GM23338 (cell line): ENCODE data around the gene NR0B2. TPM values are rescaled to one million over a fixed set of nuclear protein-coding genes. Genes with fewer than 3 reads are reported as not detected.

Experiments
- polyA plus RNA-seq: library from polyadenylated mRNA; unstranded; fragments of >200 nt; fragmentation: Nextera tagmentation; extraction: Ambion mirVana; gene quantifications from 2 replicates; pipeline ENCODE4 v1.2.1, GENCODE V29; 2016
- total RNA-seq: library from RNA; depleted of rRNA; stranded (reverse); fragments of >200 nt; shearing (Covaris generic); gene quantifications from 2 replicates; pipeline ENCODE4 v1.2.3, GENCODE V29; 2014; rRNA removed

The NR0B2 gene
- total and polyA plus RNA-seq, 2 experiments from 2014 or later = 0.18 TPM; not detected in 1

Other genes with a start within 250 kb of the NR0B2 start
- gene ARID1A, start 218.0 kb downstream of the NR0B2 start, total RNA-seq = 82.1 and 104 TPM in 2 replicates
- gene ARID1A, start 218.0 kb downstream of the NR0B2 start, polyA plus RNA-seq = 50.0 and 62.6 TPM in 2 replicates
- gene PIGV, start 126.0 kb downstream of the NR0B2 start, total RNA-seq = 11.7 and 12.6 TPM in 2 replicates
- gene PIGV, start 126.0 kb downstream of the NR0B2 start, polyA plus RNA-seq = 3.8 and 4.5 TPM in 2 replicates
- 15.5 and 26.8 TPM in 2 replicates for gene ZDHHC18, start 87.3 kb downstream of the NR0B2 start, total RNA-seq
- 5.6 and 6.3 TPM in 2 replicates for gene ZDHHC18, start 87.3 kb downstream of the NR0B2 start, polyA plus RNA-seq
- gene SFN, start 50.8 kb downstream of the NR0B2 start, total RNA-seq = 2.6 and 4.1 TPM in 2 replicates
- gene SFN, start 50.8 kb downstream of the NR0B2 start, polyA plus RNA-seq = 1.8 and 3.6 TPM in 2 replicates
- gene GPN2, start 23.7 kb downstream of the NR0B2 start, total RNA-seq = 10.1 and 13.8 TPM in 2 replicates
- gene GPN2, start 23.7 kb downstream of the NR0B2 start, polyA plus RNA-seq = 18.2 and 19.4 TPM in 2 replicates
- 10.5 and 15.6 TPM in 2 replicates for gene GPATCH3, start 13.5 kb downstream of the NR0B2 start, total RNA-seq
- gene GPATCH3, start 13.5 kb downstream of the NR0B2 start, polyA plus RNA-seq = 9.8 and 13.0 TPM in 2 replicates
- gene NUDC, start 7.8 kb upstream of the NR0B2 start, total RNA-seq = 84.3 and 96.2 TPM in 2 replicates
- gene NUDC, start 7.8 kb upstream of the NR0B2 start, polyA plus RNA-seq = 206 and 224 TPM in 2 replicates
- 18.0 and 21.1 TPM in 2 replicates for gene KDF1, start 46.5 kb upstream of the NR0B2 start, total RNA-seq
- gene KDF1, start 46.5 kb upstream of the NR0B2 start, polyA plus RNA-seq = 13.6 and 17.4 TPM in 2 replicates
- gene TRNP1, start 79.7 kb upstream of the NR0B2 start, total RNA-seq = 54.3 and 69.3 TPM in 2 replicates
- 21.2 and 29.4 TPM in 2 replicates for gene TRNP1, start 79.7 kb upstream of the NR0B2 start, polyA plus RNA-seq
- gene TENT5B, start 98.9 kb upstream of the NR0B2 start, total RNA-seq = 160 and 170 TPM in 2 replicates
- gene TENT5B, start 98.9 kb upstream of the NR0B2 start, polyA plus RNA-seq = 69.1 and 78.0 TPM in 2 replicates
- 22.3 and 23.3 TPM in 2 replicates for gene SLC9A1, start 241.2 kb upstream of the NR0B2 start, total RNA-seq
- 10.4 and 10.5 TPM in 2 replicates for gene SLC9A1, start 241.2 kb upstream of the NR0B2 start, polyA plus RNA-seq